Liver (tissue), 3 donors: Measurements from ENCODE around the gene SYNGR2.

Experiments used
- CTCF ChIP-seq: fragments of 150-350 bp; IDR thresholded peaks from 2 replicates; pipeline ENCODE4 v1.5.1; 2017; ENCODE audit warnings: improper control_type of control experiment, low read depth, low read length; ENCODE audit not compliant: missing input control
- EGR1 ChIP-seq, 2 donors: IDR thresholded peaks; 2 replicates each; pipeline ENCODE4 v1.6.1; 2016 to 2018; ENCODE audit warnings: antibody characterized with exemption in 2 of 2, low read depth in 2 of 2
- SP1 ChIP-seq: IDR thresholded peaks from 2 replicates; pipeline ENCODE4 v1.6.1; 2018; ENCODE audit warnings: antibody characterized with exemption, mild to moderate bottlenecking
- donor health status: healthy.
- donor health status: healthy.

- TF ChIP-seq EGR1 (IDR thresholded peaks at IDR 0.05; ENCODE audit: low read depth in 2 of 2) (no peak), CTCF (no peak), SP1 (no peak)
Measured at GRCh38 chr17:78202666-78203065, 34.3 kb downstream of the SYNGR2 start.
